Lower leg skin (tissue), 4 donors: Measurements from ENCODE around the gene IVNS1ABP. TPM values are rescaled to one million over a fixed set of nuclear protein-coding genes. Genes with fewer than 3 reads are reported as not detected.
A peak's percentile ranks its signal among the peaks of the same experiment; 100 is the strongest.
"Not testable (repeated sequence)": the region's sequence is repeated elsewhere in the genome, so short reads cannot be mapped to it uniquely, and the experiment has no call there.

Source experiments
- DNase-seq, 2 donors: peaks; one replicate each; pipeline ENCODE4 v3.0.0-alpha.2; 2019; ENCODE audit warnings: low spot score in 2 of 2
- H3K4me3 ChIP-seq: fragments of 200-600 bp; sonication (generic); 2 replicates; pipeline ENCODE4 v1.5.1; 2017; ENCODE audit warnings: mild to moderate bottlenecking, low read depth; ENCODE audit not compliant: poor library complexity, severe bottlenecking
- POLR2A ChIP-seq, 2 donors: fragments of 450-650 bp; IDR thresholded peaks; one replicate each; pipeline ENCODE4 v1.6.1; 2016 to 2017; ENCODE audit warnings: antibody characterized with exemption in 2 of 2, mild to moderate bottlenecking in 1 of 2, moderate library complexity in 1 of 2
- WGBS, 2 donors: methylation state at CpG; one replicate each; pipeline ENCODE4 v1.1.5; 2018; 5-methylcytosine and 5-hydroxymethylcytosine counted together
- intact Hi-C: fragments of 100-400 bp; cut with DNase I; formaldehyde crosslinking; loops from one replicate; pipeline ENCODE4 v1.15.0; 2023; ENCODE audit warnings: low total_unique reads
- total RNA-seq, 4 donors: library from RNA; depleted of rRNA; stranded (reverse); fragments of >200 nt; gene quantifications; one replicate each; pipeline ENCODE4 v1.1.0, GENCODE V29; 2016
- TF ChIP-seq, protein P1 (sequence below), 3 donors: fragments of 450-650 bp; IDR thresholded peaks; one replicate each; pipeline ENCODE4 v1.5.1; 2016; ENCODE audit warnings: antibody characterized with exemption in 3 of 3, mild to moderate bottlenecking in 3 of 3, moderate library complexity in 2 of 3

The IVNS1ABP gene
- total RNA-seq, 4 donors from 2014 or later, result 68.8 to 124 (median 97.7) TPM

DNA sequence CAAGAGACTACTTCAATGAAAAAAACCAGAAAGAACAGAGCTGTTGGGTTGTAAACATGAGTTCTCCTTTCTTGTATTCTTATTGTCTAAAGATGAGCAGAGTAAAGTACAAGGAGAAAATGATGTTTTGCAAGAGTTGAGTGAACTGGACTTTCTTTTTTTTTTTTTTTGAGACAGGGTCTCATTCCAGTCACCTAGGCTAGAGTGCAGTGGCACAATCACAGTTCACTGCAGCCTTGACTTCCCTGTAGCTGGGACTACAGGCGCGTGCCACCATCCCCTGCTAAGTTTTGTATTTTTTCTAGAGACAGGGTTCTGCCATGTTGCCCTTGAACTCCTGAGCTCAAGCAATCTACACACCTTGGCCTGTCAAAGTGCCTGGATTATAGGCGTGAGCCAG is 7.1 kb upstream of the IVNS1ABP start:
- WGBS, 2 donors, result 97 to 100% methylated on average over 3 of the region's 3 CpGs
- DNase-seq, result no peak
- no peak overlapping the region for H3K4me3 ChIP-seq
- TF ChIP-seq, protein P1, sequence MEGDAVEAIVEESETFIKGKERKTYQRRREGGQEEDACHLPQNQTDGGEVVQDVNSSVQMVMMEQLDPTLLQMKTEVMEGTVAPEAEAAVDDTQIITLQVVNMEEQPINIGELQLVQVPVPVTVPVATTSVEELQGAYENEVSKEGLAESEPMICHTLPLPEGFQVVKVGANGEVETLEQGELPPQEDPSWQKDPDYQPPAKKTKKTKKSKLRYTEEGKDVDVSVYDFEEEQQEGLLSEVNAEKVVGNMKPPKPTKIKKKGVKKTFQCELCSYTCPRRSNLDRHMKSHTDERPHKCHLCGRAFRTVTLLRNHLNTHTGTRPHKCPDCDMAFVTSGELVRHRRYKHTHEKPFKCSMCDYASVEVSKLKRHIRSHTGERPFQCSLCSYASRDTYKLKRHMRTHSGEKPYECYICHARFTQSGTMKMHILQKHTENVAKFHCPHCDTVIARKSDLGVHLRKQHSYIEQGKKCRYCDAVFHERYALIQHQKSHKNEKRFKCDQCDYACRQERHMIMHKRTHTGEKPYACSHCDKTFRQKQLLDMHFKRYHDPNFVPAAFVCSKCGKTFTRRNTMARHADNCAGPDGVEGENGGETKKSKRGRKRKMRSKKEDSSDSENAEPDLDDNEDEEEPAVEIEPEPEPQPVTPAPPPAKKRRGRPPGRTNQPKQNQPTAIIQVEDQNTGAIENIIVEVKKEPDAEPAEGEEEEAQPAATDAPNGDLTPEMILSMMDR (IDR thresholded peaks at IDR 0.05), result no peak
- no peak for TF ChIP-seq POLR2A (IDR thresholded peaks at IDR 0.05)
- intact Hi-C loops, result no loop called here

DNA sequence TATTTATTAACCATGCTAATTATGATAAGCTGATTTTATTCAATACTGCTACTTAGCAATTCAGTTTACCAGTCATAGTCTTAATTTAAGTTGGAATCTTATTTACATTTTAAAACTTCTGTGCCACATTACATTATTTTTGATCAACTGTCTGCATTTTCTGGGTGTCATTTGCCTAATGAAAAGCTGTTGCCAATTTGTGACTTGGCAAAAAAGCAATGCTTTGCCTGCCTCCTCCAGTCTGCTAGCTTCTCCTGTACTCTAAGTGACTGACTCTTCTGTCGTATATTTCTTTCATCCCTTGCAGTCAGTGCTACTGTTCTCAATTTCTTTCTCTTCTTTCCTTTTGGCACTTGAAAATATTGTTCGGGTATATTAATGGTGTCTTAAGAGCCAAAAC is 5.6 kb upstream of the IVNS1ABP start:
- intact Hi-C loops, result no loop called here
- H3K4me3 ChIP-seq, result no peak overlapping the region
- no peak for DNase-seq
- 31 to 32% methylated on average over 2 of the region's 2 CpGs for WGBS, 2 donors
- TF ChIP-seq, protein P1 (IDR thresholded peaks at IDR 0.05), result no peak
- no peak for TF ChIP-seq POLR2A (IDR thresholded peaks at IDR 0.05)

DNA sequence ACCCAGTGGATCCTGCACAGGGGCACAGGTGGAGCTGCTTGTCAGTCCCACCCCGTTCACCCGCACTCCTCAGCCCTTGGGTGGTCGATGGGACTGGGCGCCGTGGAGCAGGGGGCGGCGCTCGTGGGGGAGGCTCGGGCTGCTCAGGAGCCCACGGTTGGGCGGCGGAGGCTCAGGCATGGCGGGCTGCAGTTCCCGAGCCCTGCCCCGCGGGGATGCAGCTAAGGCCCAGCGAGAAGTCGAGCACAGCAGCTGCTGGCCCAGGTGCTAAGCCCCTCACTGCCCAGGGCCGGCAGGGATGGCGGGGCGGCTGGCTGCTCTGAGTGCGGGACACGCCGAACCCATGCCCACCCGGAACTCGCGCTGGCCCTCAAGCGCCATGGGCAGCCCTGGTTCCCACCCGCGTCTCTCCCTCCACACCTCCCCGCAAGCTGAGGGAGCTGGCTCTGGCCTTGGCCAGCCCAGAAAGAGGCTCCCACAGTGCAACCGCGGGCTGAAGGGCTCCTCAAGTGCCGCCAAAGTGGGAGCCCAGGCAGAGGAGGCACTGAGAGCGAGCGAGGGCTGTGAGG is 4.7 kb upstream of the IVNS1ABP start:
- intact Hi-C loops, H3K4me3 ChIP-seq, DNase-seq: not testable (repeated sequence)
- WGBS, 2 donors, result 96 to 97% methylated on average over 16 to 31 of the region's 36 CpGs

DNA sequence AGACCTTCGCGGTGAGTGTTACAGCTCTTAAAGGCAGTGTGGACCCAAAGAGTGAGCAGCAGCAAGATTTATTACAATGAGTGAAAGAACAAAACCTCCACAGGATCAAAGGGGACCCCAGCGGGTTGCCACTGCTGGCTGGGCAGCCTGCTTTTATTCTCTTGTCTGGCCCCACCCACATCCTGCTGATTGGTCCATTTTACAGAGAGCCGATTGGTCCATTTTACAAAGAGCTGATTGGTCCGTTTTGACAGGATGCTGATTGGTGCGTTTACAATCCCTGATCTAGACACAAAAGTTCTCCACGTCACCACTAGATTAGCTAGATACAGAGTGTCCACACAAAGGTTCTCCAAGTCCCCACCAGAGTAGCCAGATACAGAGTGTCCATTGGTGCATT is 4.1 kb upstream of the IVNS1ABP start:
- H3K4me3 ChIP-seq, intact Hi-C loops, DNase-seq: not testable (repeated sequence)
- 97 to 98% methylated on average over 7 of the region's 7 CpGs for WGBS, 2 donors

DNA sequence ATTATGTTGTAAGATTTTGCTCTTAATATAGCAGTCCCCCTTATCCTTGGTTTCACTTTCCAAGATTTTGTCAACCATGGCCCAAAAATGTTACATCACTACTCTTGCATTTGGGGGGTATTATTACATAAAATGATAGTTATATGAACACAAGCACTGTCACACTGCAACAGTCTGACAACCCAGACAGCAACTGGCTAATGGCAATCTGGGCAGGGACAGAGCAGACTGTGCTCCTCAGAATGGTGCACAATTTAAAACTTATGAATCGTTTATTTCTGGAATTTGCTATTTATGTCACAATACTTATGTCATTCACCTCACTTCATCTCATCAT is 2.1 kb upstream of the IVNS1ABP start:
- DNase-seq, result no peak
- intact Hi-C loops, result no loop called here
- H3K4me3 ChIP-seq, result no peak overlapping the region
- TF ChIP-seq POLR2A (IDR thresholded peaks at IDR 0.05), result no peak
- TF ChIP-seq, protein P1 (IDR thresholded peaks at IDR 0.05), result no peak
- WGBS, 2 donors, result 55 to 59% methylated on average over 1 of the region's 1 CpG

DNA sequence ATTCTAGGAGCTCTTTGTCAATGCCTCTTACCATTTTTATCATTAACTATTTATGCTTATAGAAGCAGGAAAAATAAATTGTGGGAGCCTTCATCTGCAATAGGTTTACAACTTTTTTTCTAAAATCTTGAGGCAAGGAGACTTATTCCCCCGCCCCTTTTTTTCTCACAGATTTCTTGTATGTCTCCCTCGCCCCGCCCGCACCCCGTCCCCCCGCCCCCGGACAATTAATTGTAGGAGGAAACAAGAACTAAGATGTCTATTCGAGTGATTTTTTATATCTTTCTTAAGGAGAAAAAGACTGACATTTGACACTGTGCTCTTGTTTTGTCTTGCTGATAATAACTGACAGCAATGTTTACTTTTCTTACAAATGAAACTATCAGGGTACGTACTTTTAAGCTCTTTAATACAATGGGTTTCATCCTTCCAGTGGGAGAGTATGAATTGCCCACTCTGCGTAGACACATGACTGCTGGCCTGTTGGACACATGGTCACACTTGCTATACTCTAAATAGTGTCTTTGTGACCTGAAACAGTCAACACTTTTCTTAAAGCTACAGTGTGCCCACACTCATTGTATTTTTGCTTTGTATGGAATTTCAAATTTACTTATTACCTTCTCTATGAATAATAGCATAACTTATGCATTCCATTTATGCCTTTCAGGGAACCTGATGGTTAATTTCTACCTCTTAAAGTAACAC is 1.5 kb upstream of the IVNS1ABP start:
- intact Hi-C loops, result no loop called here
- DNase-seq, result no peak
- no peak overlapping the region for H3K4me3 ChIP-seq
- 58% methylated on average over 10 of the region's 10 CpGs for WGBS, 2 donors
- no peak for TF ChIP-seq POLR2A (IDR thresholded peaks at IDR 0.05)
- TF ChIP-seq, protein P1 (IDR thresholded peaks at IDR 0.05), result no peak

DNA sequence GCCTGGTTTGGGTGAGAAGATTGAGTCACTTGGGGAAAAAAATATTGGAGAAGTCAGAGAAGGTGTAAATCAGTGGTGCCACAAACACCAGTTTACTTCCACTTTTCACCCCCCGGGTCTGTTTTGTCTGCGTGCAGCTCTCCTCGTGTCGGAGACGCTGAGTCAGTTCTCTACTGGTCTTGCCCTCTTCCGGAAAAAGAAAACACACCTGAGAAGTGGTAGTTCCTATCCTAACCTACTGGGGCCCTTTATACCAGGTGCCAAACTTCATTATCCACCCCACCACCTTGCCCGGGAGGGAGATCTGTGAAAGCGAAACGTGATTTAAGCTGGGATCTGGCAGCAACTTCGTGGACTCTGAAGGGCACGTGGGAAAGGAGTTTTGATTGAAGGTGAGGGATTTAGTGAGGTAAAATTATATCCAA is 855 bp upstream of the IVNS1ABP start:
- DNase-seq, result peak; percentile 52 to 85
- TF ChIP-seq, protein P1 (IDR thresholded peaks at IDR 0.05), result no peak
- TF ChIP-seq POLR2A (IDR thresholded peaks at IDR 0.05), result no peak
- no peak overlapping the region for H3K4me3 ChIP-seq
- intact Hi-C loops, result no loop called here
- 12 to 15% methylated on average over 11 of the region's 11 CpGs for WGBS, 2 donors
